ENCODE measurements around the gene USP3.
"Not testable (repeated sequence)": the region's sequence is repeated elsewhere in the genome, so short reads cannot be mapped to it uniquely, and the experiment has no call there.

USP3 gene

GRCh38 chr15:63517628-63518027, 13.2 kb downstream of the USP3 start:
- no peak for DNase-seq

- DNase-seq = no peak
These were observed 14.6 kb downstream of the USP3 start for GRCh38 chr15:63519041-63519440.

GRCh38 chr15:63519548-63520178, 15.3 kb downstream of the USP3 start:
- no peak for DNase-seq

GRCh38 chr15:63520462-63520861, 16.1 kb downstream of the USP3 start:
- DNase-seq = not testable (repeated sequence)

GRCh38 chr15:63522225-63522578, 17.8 kb downstream of the USP3 start:
- no peak for DNase-seq

- DNase-seq = no peak
These were observed 19.1 kb downstream of the USP3 start for GRCh38 chr15:63523306-63523990.

- no peak for DNase-seq
These were observed 20.1 kb downstream of the USP3 start for GRCh38 chr15:63524316-63525015.

GRCh38 chr15:63526401-63526800, 22.0 kb downstream of the USP3 start:
- DNase-seq = no peak

- no peak for DNase-seq
These were observed 23.8 kb downstream of the USP3 start for GRCh38 chr15:63528138-63528659.

- peak; percentile 34 for DNase-seq
These were observed 25.8 kb downstream of the USP3 start for GRCh38 chr15:63530235-63530634.

GRCh38 chr15:63530752-63531299, 26.4 kb downstream of the USP3 start:
- DNase-seq = no peak

- no peak for DNase-seq
These were observed 27.2 kb downstream of the USP3 start for GRCh38 chr15:63531586-63531985.

GRCh38 chr15:63532307-63532744, 27.9 kb downstream of the USP3 start:
- no peak for DNase-seq

- not testable (repeated sequence) for DNase-seq
These were observed 30.5 kb downstream of the USP3 start for GRCh38 chr15:63534888-63535287.

- DNase-seq = no peak
These were observed 31.3 kb downstream of the USP3 start for GRCh38 chr15:63535689-63536088.

- no peak for DNase-seq
These were observed 34.5 kb downstream of the USP3 start for GRCh38 chr15:63538876-63539275.

- no peak for DNase-seq
These were observed 35.1 kb downstream of the USP3 start for GRCh38 chr15:63539521-63539920.

- DNase-seq = no peak
These were observed 35.6 kb downstream of the USP3 start for GRCh38 chr15:63539998-63540397.

- no peak for DNase-seq
These were observed 36.1 kb downstream of the USP3 start for GRCh38 chr15:63540449-63540848.

GRCh38 chr15:63544258-63545026, 40.0 kb downstream of the USP3 start:
- DNase-seq = no peak

- no peak for DNase-seq
These were observed 41.1 kb downstream of the USP3 start for GRCh38 chr15:63545520-63545919.

GRCh38 chr15:63551400-63551799, 47.0 kb downstream of the USP3 start:
- no peak for DNase-seq

- DNase-seq = peak; percentile 26
These were observed 49.0 kb downstream of the USP3 start for GRCh38 chr15:63553388-63553791.

All from stimulated activated CD4-positive, alpha-beta T cell treated with anti-CD3 and anti-CD28 coated beads, Interleukin-4, amount 100 ng/mL, for 24 hours (primary cell).